Effector memory CD4-positive, alpha-beta T cell (primary cell): ENCODE data around the gene MICAL2.
"Not testable (repeated sequence)": the region's sequence is repeated elsewhere in the genome, so short reads cannot be mapped to it uniquely, and the experiment has no call there.

ENCODE experiments used
- DNase-seq, 3 donors: peaks; one replicate each; pipeline ENCODE4 v3.0.0-alpha.2; 2020
- H3K27ac ChIP-seq: 2 replicates; pipeline ENCODE4 v1.7.0; 2013; ENCODE audit warnings: mild to moderate bottlenecking, low read length, moderate library complexity; ENCODE audit not compliant: insufficient read depth, poor library complexity, severe bottlenecking
- H3K27me3 ChIP-seq: replicated peaks from 2 replicates; pipeline ENCODE4 v1.7.0; 2013; ENCODE audit warnings: mild to moderate bottlenecking, low read length; ENCODE audit not compliant: insufficient read depth, control insufficient read depth, poor library complexity, severe bottlenecking
- H3K36me3 ChIP-seq: 2 replicates; pipeline ENCODE4 v1.7.0; 2013; ENCODE audit warnings: mild to moderate bottlenecking, low read length, moderate library complexity; ENCODE audit not compliant: control insufficient read depth, insufficient read depth
- H3K4me1 ChIP-seq: 2 replicates; pipeline ENCODE4 v1.7.0; 2013; ENCODE audit warnings: low read length, mild to moderate bottlenecking; ENCODE audit not compliant: control insufficient read depth, insufficient read depth, poor library complexity, severe bottlenecking
- H3K4me3 ChIP-seq: 2 replicates; pipeline ENCODE4 v1.7.0; 2013; ENCODE audit warnings: low read length, low read depth, mild to moderate bottlenecking; ENCODE audit not compliant: insufficient read depth, poor library complexity, severe bottlenecking
- H3K9me3 ChIP-seq: 2 replicates; pipeline ENCODE4 v1.7.0; 2013; ENCODE audit warnings: mild to moderate bottlenecking, low read length, moderate library complexity; ENCODE audit not compliant: control insufficient read depth

MICAL2 gene

GRCh38 chr11:12143461-12144258 is 33.3 kb downstream of the MICAL2 start:
- H3K9me3 ChIP-seq = no peaks in the 10 kb centered on the region
- no peak for DNase-seq
- H3K27me3 ChIP-seq = no peaks in the 10 kb centered on the region
- H3K36me3 ChIP-seq = no peaks in the 10 kb centered on the region
- peaks cover 33% of the 10 kb centered on the region for H3K4me1 ChIP-seq
- H3K4me3 ChIP-seq = no peak overlapping the region
- no peak overlapping the region for H3K27ac ChIP-seq

- Histone ChIP-seq H3K27me3 (no peaks in the 10 kb centered on the region), H3K27ac (no peak overlapping the region), H3K9me3 (no peaks in the 10 kb centered on the region), H3K4me3 (no peak overlapping the region), H3K36me3 (no peaks in the 10 kb centered on the region), H3K4me1 (peaks cover 33% of the 10 kb centered on the region)
- DNase-seq = no peak
These were observed 34.2 kb downstream of the MICAL2 start for GRCh38 chr11:12144330-12145174.

GRCh38 chr11:12146678-12147077 is 36.3 kb downstream of the MICAL2 start:
- not testable (repeated sequence) for H3K9me3 ChIP-seq, H3K36me3 ChIP-seq, DNase-seq, H3K4me3 ChIP-seq, H3K27ac ChIP-seq, H3K27me3 ChIP-seq
- peaks cover 28% of the 10 kb centered on the region for H3K4me1 ChIP-seq

- peaks cover 26% of the 10 kb centered on the region for H3K4me1 ChIP-seq
- H3K27ac ChIP-seq = no peak overlapping the region
- H3K36me3 ChIP-seq = no peaks in the 10 kb centered on the region
- DNase-seq = no peak
- H3K9me3 ChIP-seq = no peaks in the 10 kb centered on the region
- H3K27me3 ChIP-seq = no peaks in the 10 kb centered on the region
- H3K4me3 ChIP-seq = no peak overlapping the region
These were observed 37.4 kb downstream of the MICAL2 start for GRCh38 chr11:12147827-12148226.

- peaks cover 19% of the 10 kb centered on the region for H3K4me1 ChIP-seq
- no peaks in the 10 kb centered on the region for H3K27me3 ChIP-seq
- no peak overlapping the region for H3K4me3 ChIP-seq
- H3K9me3 ChIP-seq = no peaks in the 10 kb centered on the region
- no peaks in the 10 kb centered on the region for H3K36me3 ChIP-seq
- no peak for DNase-seq
- no peak overlapping the region for H3K27ac ChIP-seq
These were observed 38.1 kb downstream of the MICAL2 start for GRCh38 chr11:12148466-12148865.

- Histone ChIP-seq H3K36me3 (no peaks in the 10 kb centered on the region), H3K27ac (no peak overlapping the region), H3K9me3 (no peaks in the 10 kb centered on the region), H3K4me3 (no peak overlapping the region), H3K27me3 (no peaks in the 10 kb centered on the region), H3K4me1 (peaks cover 16% of the 10 kb centered on the region)
- DNase-seq = no peak
These were observed 38.5 kb downstream of the MICAL2 start for GRCh38 chr11:12148882-12149281.

- Histone ChIP-seq H3K27ac (no peak overlapping the region), H3K4me3 (no peak overlapping the region), H3K36me3 (no peaks in the 10 kb centered on the region), H3K9me3 (no peaks in the 10 kb centered on the region), H3K4me1 (peaks cover 7% of the 10 kb centered on the region), H3K27me3 (no peaks in the 10 kb centered on the region)
- no peak for DNase-seq
These were observed 39.4 kb downstream of the MICAL2 start for GRCh38 chr11:12149672-12150225.

- peaks cover 4% of the 10 kb centered on the region for H3K4me1 ChIP-seq
- H3K4me3 ChIP-seq = no peak overlapping the region
- no peak overlapping the region for H3K27ac ChIP-seq
- no peak for DNase-seq
- H3K9me3 ChIP-seq = no peaks in the 10 kb centered on the region
- H3K27me3 ChIP-seq = no peaks in the 10 kb centered on the region
- no peaks in the 10 kb centered on the region for H3K36me3 ChIP-seq
These were observed 40.5 kb downstream of the MICAL2 start for GRCh38 chr11:12150831-12151382.

- no peak overlapping the region for H3K4me3 ChIP-seq
- DNase-seq = no peak
- H3K4me1 ChIP-seq = peaks cover 13% of the 10 kb centered on the region
- no peaks in the 10 kb centered on the region for H3K27me3 ChIP-seq
- no peaks in the 10 kb centered on the region for H3K36me3 ChIP-seq
- no peaks in the 10 kb centered on the region for H3K9me3 ChIP-seq
- no peak overlapping the region for H3K27ac ChIP-seq
These were observed 41.9 kb downstream of the MICAL2 start for GRCh38 chr11:12152321-12152720.
